Progenitor cell of endocrine pancreas (in vitro differentiated cells): ENCODE results near the gene VDR. TPM values are rescaled to one million over a fixed set of nuclear protein-coding genes. Genes with fewer than 3 reads are reported as not detected.

Experiments
- DNase-seq: peaks from one replicate; pipeline ENCODE4 v3.0.0; 2021; ENCODE audit warnings: low spot score; ENCODE audit not compliant: unreplicated experiment
- H3K27ac Mint-ChIP-seq: 2 replicates; pipeline ENCODE4 v1.8.0; 2021; ENCODE audit warnings: mild to moderate bottlenecking, moderate library complexity, mixed read lengths
- H3K27me3 Mint-ChIP-seq: 2 replicates; pipeline ENCODE4 v1.8.0; 2021; ENCODE audit warnings: mixed read lengths
- H3K36me3 Mint-ChIP-seq: 2 replicates; pipeline ENCODE4 v1.8.0; 2022; ENCODE audit warnings: mixed read lengths; ENCODE audit not compliant: insufficient read depth
- H3K4me1 Mint-ChIP-seq: 2 replicates; pipeline ENCODE4 v1.8.0; 2021; ENCODE audit warnings: low read depth, mixed read lengths
- H3K4me3 Mint-ChIP-seq: 2 replicates; pipeline ENCODE4 v1.8.0; 2021; ENCODE audit warnings: low read depth, mild to moderate bottlenecking, moderate library complexity, mixed read lengths
- H3K9me3 Mint-ChIP-seq: 2 replicates; pipeline ENCODE4 v1.8.0; 2021; ENCODE audit warnings: low read depth, mixed read lengths
- CTCF ChIP-seq: fragments of 200-600 bp; sonication (generic); IDR thresholded peaks from one replicate; pipeline ENCODE4 v1.5.0; 2021; ENCODE audit warnings: antibody characterized with exemption, mild to moderate bottlenecking; ENCODE audit not compliant: unreplicated experiment
- total RNA-seq: library from RNA; stranded (reverse); gene quantifications from 2 replicates; pipeline ENCODE4 v1.2.1, GENCODE V29; 2021

Gene VDR
- total RNA-seq, 1 donor from 2014 or later, result 0.31 TPM

DNA sequence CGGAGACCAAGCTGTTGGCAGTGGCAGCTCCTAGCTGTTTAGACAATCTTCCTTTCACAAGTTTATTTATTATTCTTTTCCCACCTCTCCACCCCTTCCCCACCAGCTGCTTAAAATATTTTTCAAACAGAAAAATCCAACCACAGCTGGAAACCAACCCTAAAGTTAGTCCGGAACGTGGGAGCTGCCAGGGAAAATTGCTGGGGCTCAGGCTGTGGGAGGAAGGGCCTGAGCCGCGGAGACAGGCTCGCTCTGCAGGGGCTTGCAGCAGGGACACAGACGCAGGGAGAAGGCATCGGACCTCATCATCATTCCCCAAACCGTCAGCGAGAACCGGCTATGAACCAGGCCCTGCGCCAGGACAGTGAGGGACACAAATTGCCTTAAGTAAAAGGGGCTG is 42.5 kb upstream of the VDR start:
- H3K4me3 Mint-ChIP-seq, result no peak overlapping the region
- no peaks in the 10 kb centered on the region for H3K4me1 Mint-ChIP-seq
- no peak for DNase-seq
- H3K27me3 Mint-ChIP-seq, result peaks cover 19% of the 10 kb centered on the region
- no peak overlapping the region for H3K27ac Mint-ChIP-seq
- no peak for TF ChIP-seq CTCF
- H3K9me3 Mint-ChIP-seq, result no peaks in the 10 kb centered on the region
- H3K36me3 Mint-ChIP-seq, result no peaks in the 10 kb centered on the region

- no peak overlapping the region for H3K4me3 Mint-ChIP-seq
- no peak for TF ChIP-seq CTCF
- peaks cover 16% of the 10 kb centered on the region for H3K27me3 Mint-ChIP-seq
- no peak for DNase-seq
- no peaks in the 10 kb centered on the region for H3K36me3 Mint-ChIP-seq
- H3K4me1 Mint-ChIP-seq, result no peaks in the 10 kb centered on the region
- no peaks in the 10 kb centered on the region for H3K9me3 Mint-ChIP-seq
- H3K27ac Mint-ChIP-seq, result no peak overlapping the region
Observed at GRCh38 chr12:47946413-47947323, 41.9 kb upstream of the VDR start.

GRCh38 chr12:47945341-47945728 is 40.5 kb upstream of the VDR start:
- Mint-ChIP-seq H3K4me3 (no peak overlapping the region), H3K36me3 (no peaks in the 10 kb centered on the region), H3K4me1 (peaks cover 1% of the 10 kb centered on the region), H3K27me3 (peaks cover 20% of the 10 kb centered on the region), H3K9me3 (no peaks in the 10 kb centered on the region), H3K27ac (no peak overlapping the region)
- no peak for DNase-seq
- TF ChIP-seq CTCF, result no peak

DNA sequence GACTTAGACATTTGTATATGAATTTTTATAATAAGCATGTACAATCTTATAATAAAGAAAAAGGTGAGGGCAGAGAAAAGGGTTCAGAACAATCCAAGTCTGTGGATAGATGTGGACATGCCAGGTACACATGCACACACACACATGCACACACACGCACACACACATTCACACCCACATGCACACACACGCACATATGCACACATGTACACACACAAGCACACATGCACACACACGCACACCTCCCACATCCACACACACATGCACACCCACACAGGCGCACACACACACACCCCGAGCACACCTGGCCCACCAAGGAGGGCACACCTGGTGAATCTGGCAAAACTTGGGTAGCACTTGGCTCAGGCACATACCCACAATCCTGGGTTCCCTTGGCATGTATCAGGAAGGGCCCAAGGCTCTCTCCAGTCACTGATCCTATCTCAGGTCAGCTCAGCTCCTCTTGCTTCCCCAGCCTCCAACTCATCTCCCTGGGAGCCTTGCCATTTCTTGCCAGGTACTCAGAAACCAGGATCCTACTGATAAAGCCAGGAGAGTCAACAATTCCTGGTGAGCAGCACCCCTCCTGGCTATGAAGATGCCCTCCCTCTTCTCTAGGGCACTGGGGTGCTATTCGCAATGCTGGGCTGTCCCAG is 40.0 kb upstream of the VDR start:
- no peak for DNase-seq
- Mint-ChIP-seq H3K4me3 (no peak overlapping the region), H3K27ac (no peak overlapping the region), H3K36me3 (no peaks in the 10 kb centered on the region), H3K4me1 (peaks cover 1% of the 10 kb centered on the region), H3K27me3 (peaks cover 22% of the 10 kb centered on the region), H3K9me3 (no peaks in the 10 kb centered on the region)
- no peak for TF ChIP-seq CTCF

DNA sequence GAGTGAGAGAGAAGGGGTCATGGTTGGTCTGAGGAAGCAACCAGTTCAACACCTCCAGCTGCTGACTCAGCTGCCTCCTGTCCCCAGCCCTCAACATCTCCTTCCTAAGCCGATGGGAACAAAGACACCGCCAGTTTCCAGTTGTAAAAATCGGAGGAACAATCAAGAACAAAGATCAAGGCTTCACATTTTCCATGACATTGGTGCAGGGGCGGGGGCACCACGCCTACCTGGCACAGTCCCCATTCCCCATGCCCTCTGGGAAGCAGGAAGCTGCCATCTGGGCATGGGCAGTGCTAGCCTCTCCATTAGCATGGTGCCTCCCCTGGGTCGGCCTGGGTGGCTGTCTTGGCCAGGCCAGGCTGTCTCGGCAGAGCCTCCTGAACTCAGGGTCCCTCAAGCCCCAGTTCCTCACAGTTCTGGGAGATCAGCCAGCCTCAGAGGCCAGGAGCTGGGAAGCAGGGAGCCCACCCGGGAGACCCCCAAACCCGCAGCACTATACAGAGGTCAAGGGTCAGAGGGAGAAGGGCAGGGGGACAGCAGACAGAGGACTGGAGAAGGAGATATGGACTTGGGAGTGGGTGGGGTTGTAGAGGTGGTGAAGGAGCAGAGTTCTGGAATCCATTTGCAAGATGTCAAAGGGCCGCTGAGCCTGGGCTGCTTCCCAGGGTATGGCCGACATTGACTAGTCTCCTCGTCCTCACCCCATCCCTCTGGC is 39.0 kb upstream of the VDR start:
- no peak for TF ChIP-seq CTCF
- Mint-ChIP-seq H3K27me3 (peaks cover 25% of the 10 kb centered on the region), H3K27ac (no peak overlapping the region), H3K4me1 (peaks cover 1% of the 10 kb centered on the region), H3K36me3 (no peaks in the 10 kb centered on the region), H3K4me3 (no peak overlapping the region), H3K9me3 (no peaks in the 10 kb centered on the region)
- no peak for DNase-seq
